ENCODE measurements around the gene PRKCD.

The PRKCD gene

GRCh38 chr3:53144862-53145712 is 15.9 kb upstream of the PRKCD start:
- in situ Hi-C loops (cut with HindIII; ENCODE audit: low sequenced_read_pairs), result no loop called here
- no peak overlapping the region for H3K4me3 ChIP-seq (ENCODE audit: low read depth, low read length)
- TF ChIP-seq, protein P1, sequence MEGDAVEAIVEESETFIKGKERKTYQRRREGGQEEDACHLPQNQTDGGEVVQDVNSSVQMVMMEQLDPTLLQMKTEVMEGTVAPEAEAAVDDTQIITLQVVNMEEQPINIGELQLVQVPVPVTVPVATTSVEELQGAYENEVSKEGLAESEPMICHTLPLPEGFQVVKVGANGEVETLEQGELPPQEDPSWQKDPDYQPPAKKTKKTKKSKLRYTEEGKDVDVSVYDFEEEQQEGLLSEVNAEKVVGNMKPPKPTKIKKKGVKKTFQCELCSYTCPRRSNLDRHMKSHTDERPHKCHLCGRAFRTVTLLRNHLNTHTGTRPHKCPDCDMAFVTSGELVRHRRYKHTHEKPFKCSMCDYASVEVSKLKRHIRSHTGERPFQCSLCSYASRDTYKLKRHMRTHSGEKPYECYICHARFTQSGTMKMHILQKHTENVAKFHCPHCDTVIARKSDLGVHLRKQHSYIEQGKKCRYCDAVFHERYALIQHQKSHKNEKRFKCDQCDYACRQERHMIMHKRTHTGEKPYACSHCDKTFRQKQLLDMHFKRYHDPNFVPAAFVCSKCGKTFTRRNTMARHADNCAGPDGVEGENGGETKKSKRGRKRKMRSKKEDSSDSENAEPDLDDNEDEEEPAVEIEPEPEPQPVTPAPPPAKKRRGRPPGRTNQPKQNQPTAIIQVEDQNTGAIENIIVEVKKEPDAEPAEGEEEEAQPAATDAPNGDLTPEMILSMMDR (IDR thresholded peaks at IDR 0.05; ENCODE audit: low read depth, low read length, missing control alignments), result no peak
- no peak for DNase-seq (ENCODE audit: low read depth)

DNA sequence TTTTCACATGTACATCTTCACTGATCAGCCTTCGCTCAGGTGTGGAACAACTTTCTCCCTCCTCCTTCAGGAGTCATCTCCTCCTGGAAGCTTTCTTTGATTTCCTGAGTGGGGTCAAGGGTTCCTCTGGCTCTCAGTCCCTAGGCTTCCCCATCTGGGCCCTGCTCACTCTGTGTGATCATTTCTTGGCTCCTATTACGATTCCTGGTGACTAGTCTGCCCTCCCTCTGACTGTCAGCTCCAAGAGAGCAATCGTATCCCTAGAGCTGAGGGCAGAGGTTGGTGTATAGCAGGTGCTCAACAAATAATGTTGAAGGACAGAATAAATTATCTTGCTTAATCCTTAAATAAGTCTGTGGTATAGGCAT is 15.3 kb upstream of the PRKCD start:
- DNase-seq (ENCODE audit: low read depth), result no peak
- TF ChIP-seq, protein P1 (IDR thresholded peaks at IDR 0.05; ENCODE audit: low read depth, low read length, missing control alignments), result no peak
- in situ Hi-C loops (cut with HindIII; ENCODE audit: low sequenced_read_pairs), result no loop called here
- H3K4me3 ChIP-seq (ENCODE audit: low read depth, low read length), result no peak overlapping the region

DNA sequence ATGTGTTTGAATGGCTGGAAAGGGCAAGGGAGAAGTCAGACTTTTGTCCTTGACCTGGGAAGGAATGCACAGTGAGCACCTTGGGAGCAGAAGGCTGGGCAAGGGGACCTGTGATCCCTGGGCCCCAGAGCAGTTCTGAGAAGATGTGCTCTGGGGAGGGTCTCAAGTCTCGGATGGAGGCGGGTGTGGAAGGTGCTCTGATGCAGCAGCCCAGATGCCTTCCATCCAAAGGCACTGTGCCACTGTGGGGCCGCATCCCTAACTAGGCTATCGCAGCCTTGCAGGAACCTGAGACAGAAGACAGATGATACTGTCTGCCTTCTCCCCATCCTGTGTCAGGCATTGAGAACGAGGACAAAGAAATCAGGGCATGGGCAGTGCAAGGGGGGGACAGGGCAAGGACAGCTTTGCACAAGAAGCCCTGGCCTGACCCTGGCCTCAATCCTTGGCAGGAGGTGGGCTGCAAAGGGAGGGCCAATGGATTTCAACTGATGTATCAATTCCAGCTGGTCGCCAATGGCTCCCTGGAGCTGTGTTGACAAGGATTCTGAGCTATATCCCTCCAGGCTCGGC is 14.6 kb upstream of the PRKCD start:
- in situ Hi-C loops (cut with HindIII; ENCODE audit: low sequenced_read_pairs), result no loop called here
- DNase-seq (ENCODE audit: low read depth), result no peak
- TF ChIP-seq, protein P1 (IDR thresholded peaks at IDR 0.05; ENCODE audit: low read depth, low read length, missing control alignments), result no peak
- no peak overlapping the region for H3K4me3 ChIP-seq (ENCODE audit: low read depth, low read length)

- in situ Hi-C loops (cut with HindIII; ENCODE audit: low sequenced_read_pairs), result no loop called here
- DNase-seq (ENCODE audit: low read depth), result no peak
- TF ChIP-seq, protein P1 (IDR thresholded peaks at IDR 0.05; ENCODE audit: low read depth, low read length, missing control alignments), result no peak
- no peak overlapping the region for H3K4me3 ChIP-seq (ENCODE audit: low read depth, low read length)
These were observed 13.7 kb upstream of the PRKCD start for GRCh38 chr3:53147151-53147902.

DNA sequence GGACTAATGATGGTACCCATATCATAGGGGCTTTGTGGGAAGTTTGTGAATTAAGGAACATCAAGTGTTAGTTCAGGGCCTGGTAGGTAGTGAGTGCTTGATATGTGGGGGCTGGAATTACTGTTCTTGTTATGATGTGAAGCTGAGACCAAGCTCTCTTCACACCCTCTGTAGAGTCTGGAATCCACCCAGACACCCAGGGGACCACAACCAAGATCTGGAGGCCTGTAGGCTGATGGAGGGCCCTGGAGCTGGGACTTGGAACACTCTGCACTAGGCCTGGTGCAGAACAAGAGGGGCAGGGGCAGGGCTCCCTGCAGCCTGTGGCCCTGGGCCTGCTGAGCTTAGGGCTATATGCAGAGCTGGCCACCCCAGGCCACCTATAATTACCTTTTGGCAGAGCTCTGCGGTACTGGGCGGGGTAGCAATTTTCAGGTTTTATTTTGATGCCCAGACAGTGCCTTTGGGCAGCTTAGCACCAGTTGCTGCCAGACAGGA is 13.1 kb upstream of the PRKCD start:
- TF ChIP-seq, protein P1 (IDR thresholded peaks at IDR 0.05; ENCODE audit: low read depth, low read length, missing control alignments), result no peak
- H3K4me3 ChIP-seq (ENCODE audit: low read depth, low read length), result no peak overlapping the region
- in situ Hi-C loops (cut with HindIII; ENCODE audit: low sequenced_read_pairs), result no loop called here
- DNase-seq (ENCODE audit: low read depth), result no peak

DNA sequence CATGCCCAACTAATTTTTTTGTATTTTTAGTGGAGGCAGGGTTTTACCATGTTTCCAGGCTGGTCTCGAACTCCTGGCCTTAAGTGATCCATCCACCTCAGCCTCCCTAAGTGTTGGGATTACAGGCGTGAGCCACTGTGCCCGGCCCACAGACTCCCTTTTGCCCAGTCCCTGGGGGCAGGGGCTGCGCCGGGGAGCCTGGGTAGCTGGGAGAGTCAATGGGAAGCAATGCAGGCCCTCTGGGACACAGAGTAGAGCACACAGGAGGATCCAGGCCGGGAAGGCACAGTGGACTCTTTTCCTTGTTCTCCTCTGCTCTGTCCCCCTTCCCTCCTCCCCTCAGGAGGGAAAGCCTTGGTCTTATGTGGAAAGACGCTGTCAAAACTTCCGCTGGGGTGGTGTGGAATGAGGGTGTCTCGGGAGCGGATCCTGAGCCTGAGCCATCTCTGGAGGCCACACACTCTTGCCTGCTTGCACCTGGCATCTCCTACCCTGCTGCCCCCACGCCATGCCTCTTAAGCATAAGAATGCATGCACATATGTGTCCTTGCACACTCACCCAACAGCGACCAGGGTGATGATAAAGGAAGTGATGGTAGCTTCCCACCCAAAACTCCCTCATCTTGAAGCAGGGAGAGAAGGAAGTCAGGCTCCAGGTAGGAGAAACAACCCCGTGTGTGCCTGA is 11.9 kb upstream of the PRKCD start:
- TF ChIP-seq, protein P1 (IDR thresholded peaks at IDR 0.05; ENCODE audit: low read depth, low read length, missing control alignments), result no peak
- DNase-seq (ENCODE audit: low read depth), result no peak
- in situ Hi-C loops (cut with HindIII; ENCODE audit: low sequenced_read_pairs), result no loop called here
- H3K4me3 ChIP-seq (ENCODE audit: low read depth, low read length), result no peak overlapping the region
